Heart right ventricle (tissue), 16 donors: ENCODE data around the gene TIMP2. TPM values are rescaled to one million over a fixed set of nuclear protein-coding genes. Genes with fewer than 3 reads are reported as not detected.

Source experiments
- ATAC-seq, 8 donors: fragments of 200-7000 bp; cut with Tn5 transposase; one replicate each; pipeline ENCODE4 v1.9.1; 2020; ENCODE audit warnings: mild to moderate bottlenecking in 8 of 8, moderate library complexity in 8 of 8, moderate number of reproducible peaks in 1 of 8
- DNase-seq, 2 donors: peaks; one replicate each; pipeline ENCODE4 v3.0.0-alpha.2; 2020
- H3K27ac ChIP-seq, 10 donors: fragments of 200-600 bp; sonication (generic) in 2 of 10; one replicate each; pipeline versions ENCODE4 v1.5.0 to v1.8.0; 2020 to 2022; ENCODE audit warnings: mild to moderate bottlenecking in 3 of 10
- H3K27me3 ChIP-seq, 7 donors: fragments of 200-600 bp; one replicate each; pipeline ENCODE4 v1.8.0; 2021 to 2022; ENCODE audit warnings: mild to moderate bottlenecking in 2 of 7
- H3K36me3 ChIP-seq, 9 donors: fragments of 200-600 bp; sonication (generic) in 1 of 9; one replicate each; pipeline versions ENCODE4 v1.5.0 to v1.8.0; 2020 to 2022; ENCODE audit warnings: mild to moderate bottlenecking in 2 of 9
- H3K4me1 ChIP-seq, 9 donors: fragments of 200-600 bp; sonication (generic) in 1 of 9; one replicate each; pipeline versions ENCODE4 v1.5.0 to v1.8.0; 2020 to 2022; ENCODE audit warnings: mild to moderate bottlenecking in 4 of 9
- H3K4me3 ChIP-seq, 10 donors: fragments of 200-600 bp; sonication (generic) in 2 of 10; one replicate each; pipeline versions ENCODE4 v1.5.0 to v1.8.0; 2020 to 2022; ENCODE audit warnings: mild to moderate bottlenecking in 7 of 10, moderate library complexity in 2 of 10
- H3K9me3 ChIP-seq, 11 donors: fragments of 200-600 bp in 10 of 11; sonication (generic) in 2 of 11; one replicate each; pipeline versions ENCODE4 v1.5.0 to v1.8.0; 2013 to 2022; ENCODE audit warnings: mild to moderate bottlenecking in 2 of 11, control low read depth in 1 of 11, moderate library complexity in 1 of 11
- CTCF ChIP-seq, 9 donors: fragments of 200-600 bp; sonication (generic) in 2 of 9; IDR thresholded peaks; one replicate each; pipeline versions ENCODE4 v1.5.0 to v1.8.0; 2021 to 2022; ENCODE audit warnings: antibody characterized with exemption in 9 of 9, mild to moderate bottlenecking in 5 of 9, moderate library complexity in 1 of 9
- WGBS, 2 donors: extraction: QIAGEN DNeasy Blood & Tissue Kit; methylation state at CpG; one replicate each; pipeline ENCODE4 v1.1.7; 2013; ENCODE audit warnings: inconsistent platforms in 1 of 2; 5-methylcytosine and 5-hydroxymethylcytosine counted together
- intact Hi-C, 10 donors: fragments of 100-400 bp; cut with DNase I; formaldehyde crosslinking; loops; one replicate each; pipeline versions ENCODE4 v1.11.1 to v1.14.2; 2022
- polyA plus RNA-seq, 2 donors: library from polyadenylated mRNA; stranded (reverse); fragments of 200-250 nt; gene quantifications; one replicate each; pipeline ENCODE4 v1.2.3, GENCODE V29; 2013
- total RNA-seq, 10 donors: library from RNA; stranded (reverse); fragmentation: NEBNext Ultra II Directional in 3 of 10; extraction: Animal tissue kit (Norgen Biotek cat#: 25700) in 3 of 10; gene quantifications; one replicate each; pipeline versions ENCODE4 v1.2.1 to v1.2.4, GENCODE V29; 2021 to 2023
- donor health status: Arrhythmogenic right ventricular cardiomyopathy.
- donor health status: ischemic (EF 13 %, LVEDD 7.1; RV severe dilation, severe dysfunction).
- donor health status: healthy with polysubstance abuse.
- donor health status: DM: no; HTN: yes; CAD: no.
- donor health status: DM: no; HTN: no; CAD: no.
- donor health status: ischemic (EF 25% LVEDD 6.9; RV normal size, moderate dysfunction).
- donor health status: ischemic (EF 25% LVEDD 5.7; RV mildly dilated, moderate dysfunction).
- donor health status: healthy.
- donor health status: DM: yes; HTN: yes; CAD: no.
- donor health status: Ischemic cardiomyopathy.
- donor health status: ischemic (EF 35%, LVEDD 5.7; RV mildly dilated, moderate dysfunction).
- donor health status: nonischemic (EF 11% LVEDD 7.7; RV severe dilation, severe dysfunction).
- donor health status: DM: yes; HTN: yes; CAD: no.
- donor health status: PGD.
- donor health status: ischemic (EF 29% LVEDD 5.4; RV normal size, mild dysfunction).
- donor health status: nonischemic (EF 23%, LVEDD 6.1; RV moderate dilation, normal function).

Gene TIMP2
- total and polyA plus RNA-seq, 12 donors, result 32.4 to 118 (median 96.7) TPM

- Histone ChIP-seq H3K27ac (no peak overlapping the region), H3K27me3 (no peaks in the 10 kb centered on the region), H3K4me3 (no peak overlapping the region), H3K4me1 (peaks cover 0 to 35% (median 4%) of the 10 kb centered on the region in 9 donors), H3K36me3 (peaks cover 0 to 100% (median 82%) of the 10 kb centered on the region in 9 donors), H3K9me3 (no peaks in the 10 kb centered on the region)
- ATAC-seq (no peak), DNase-seq (no peak)
- intact Hi-C loops, result no loop called here
- WGBS, 2 donors, result 90 to 91% methylated on average over 7 of the region's 7 CpGs
- no peak for TF ChIP-seq CTCF (IDR thresholded peaks at IDR 0.05)
These were observed 100.9 kb downstream of the TIMP2 start for GRCh38 chr17:78824240-78824639.

- no peak for TF ChIP-seq CTCF (IDR thresholded peaks at IDR 0.05)
- intact Hi-C loops, result no loop called here
- WGBS, 2 donors, result 94 to 95% methylated on average over 14 of the region's 14 CpGs
- DNase-seq, result no peak
- Histone ChIP-seq H3K4me3 (no peak overlapping the region), H3K27me3 (no peaks in the 10 kb centered on the region), H3K4me1 (peaks cover 0 to 43% (median 5%) of the 10 kb centered on the region in 9 donors), H3K27ac (no peak overlapping the region), H3K9me3 (no peaks in the 10 kb centered on the region), H3K36me3 (peaks cover 0 to 100% (median 81%) of the 10 kb centered on the region in 9 donors)
- ATAC-seq, result no peak
These were observed 101.7 kb downstream of the TIMP2 start for GRCh38 chr17:78823282-78824046.

- TF ChIP-seq CTCF (IDR thresholded peaks at IDR 0.05), result no peak
- no peak overlapping the region for H3K4me3 ChIP-seq
- H3K4me1 ChIP-seq, result peaks cover 0 to 46% (median 7%) of the 10 kb centered on the region in 9 donors
- H3K36me3 ChIP-seq, result peaks cover 3 to 100% (median 82%) of the 10 kb centered on the region in 9 donors
- no peak overlapping the region for H3K27ac ChIP-seq
- ATAC-seq (peak in 1 of 8 donors; percentile 20), DNase-seq (no peak)
- no peaks in the 10 kb centered on the region for H3K27me3 ChIP-seq
- no peaks in the 10 kb centered on the region for H3K9me3 ChIP-seq
- WGBS, 2 donors, result 90 to 91% methylated on average over 14 of the region's 14 CpGs
- intact Hi-C loops, result no loop called here
These were observed 102.6 kb downstream of the TIMP2 start for GRCh38 chr17:78822552-78822951.

- intact Hi-C loops, result no loop called here
- ATAC-seq (no peak), DNase-seq (no peak)
- 96 to 98% methylated on average over 8 of the region's 8 CpGs for WGBS, 2 donors
- Histone ChIP-seq H3K9me3 (no peaks in the 10 kb centered on the region), H3K4me3 (no peak overlapping the region), H3K27me3 (no peaks in the 10 kb centered on the region), H3K4me1 (peaks cover 0 to 48% (median 7%) of the 10 kb centered on the region in 9 donors), H3K27ac (no peak overlapping the region), H3K36me3 (peaks cover 5 to 100% (median 82%) of the 10 kb centered on the region in 9 donors)
- TF ChIP-seq CTCF (IDR thresholded peaks at IDR 0.05), result no peak
These were observed 103.2 kb downstream of the TIMP2 start for GRCh38 chr17:78821961-78822360.
